Fibroblast of lung (primary cell): ENCODE results near the gene TMEFF2. TPM values are rescaled to one million over a fixed set of nuclear protein-coding genes. Genes with fewer than 3 reads are reported as not detected.
A peak's percentile ranks its signal among the peaks of the same experiment; 100 is the strongest.

Experiments
- DNase-seq, 2 donors: peaks; one replicate each; pipeline versions ENCODE4 v3.0.0 to v3.0.0-alpha.2; 2010; ENCODE audit warnings: low read depth in 2 of 2
- H2AFZ ChIP-seq: 2 replicates; pipeline ENCODE4 v1.5.1; 2012; ENCODE audit warnings: low read length, control low read depth, inconsistent platforms
- H3K27ac ChIP-seq: 2 replicates; pipeline ENCODE4 v1.5.1; 2011; ENCODE audit warnings: low read length, control low read depth; ENCODE audit not compliant: insufficient read depth
- H3K27me3 ChIP-seq: 2 replicates; pipeline ENCODE4 v1.5.1; 2011; ENCODE audit warnings: mild to moderate bottlenecking, low read length; ENCODE audit not compliant: control insufficient read depth, insufficient read depth
- H3K36me3 ChIP-seq: 2 replicates; pipeline ENCODE4 v1.5.1; 2011; ENCODE audit warnings: low read length; ENCODE audit not compliant: control insufficient read depth, insufficient read depth
- H3K4me1 ChIP-seq: 2 replicates; pipeline ENCODE4 v1.5.1; 2011; ENCODE audit warnings: low read length; ENCODE audit not compliant: control insufficient read depth, insufficient read depth; ENCODE audit errors: extremely low read depth
- H3K4me2 ChIP-seq: 2 replicates; pipeline ENCODE4 v1.5.1; 2011; ENCODE audit warnings: low read length, control low read depth; ENCODE audit not compliant: insufficient read depth; ENCODE audit errors: extremely low read depth
- H3K4me3 ChIP-seq, 4 experiments: fragments of 200-600 bp in 1 of 4; sonication (generic) in 1 of 4; replicated peaks in 1 of 4; 2 replicates each; pipeline ENCODE4 v1.5.1; 2011 to 2016; ENCODE audit warnings: low read length in 4 of 4, low read depth in 3 of 4, mild to moderate bottlenecking in 3 of 4, control low read depth in 2 of 4, inconsistent platforms in 1 of 4, mixed read lengths in 1 of 4; ENCODE audit not compliant: insufficient read depth in 1 of 4; ENCODE audit errors: control extremely low read depth in 1 of 4
- H3K79me2 ChIP-seq: 2 replicates; pipeline ENCODE4 v1.5.1; 2012; ENCODE audit warnings: mild to moderate bottlenecking, low read length, inconsistent platforms; ENCODE audit not compliant: control insufficient read depth, insufficient read depth
- H3K9ac ChIP-seq: 2 replicates; pipeline ENCODE4 v1.5.1; 2011; ENCODE audit warnings: mild to moderate bottlenecking, low read length, control low read depth; ENCODE audit not compliant: insufficient read depth
- H3K9me3 ChIP-seq: 2 replicates; pipeline ENCODE4 v1.5.1; 2012; ENCODE audit warnings: low read depth, low read length; ENCODE audit not compliant: control insufficient read depth, insufficient read depth
- H4K20me1 ChIP-seq: 2 replicates; pipeline ENCODE4 v1.5.1; 2011; ENCODE audit warnings: low read length; ENCODE audit not compliant: control insufficient read depth, insufficient read depth; ENCODE audit errors: extremely low read depth
- CTCF ChIP-seq, 2 donors: IDR thresholded peaks in 1 of 2; conservative IDR thresholded peaks in 1 of 2; 1 replicate in 1 of 2; 2 replicates in 1 of 2; pipeline ENCODE4 v1.5.1; 2011 to 2012; ENCODE audit warnings: low read length in 2 of 2, control low read depth in 1 of 2, inconsistent platforms in 1 of 2, low read depth in 1 of 2, mild to moderate bottlenecking in 1 of 2
- EZH2 ChIP-seq: IDR thresholded peaks from 2 replicates; pipeline ENCODE4 v1.5.1; 2012; ENCODE audit warnings: low read length, control low read depth, mild to moderate bottlenecking; ENCODE audit errors: missing control alignments
- polyA plus RNA-seq, 2 donors: library from polyadenylated mRNA; depleted of rRNA in 1 of 2; stranded (reverse) in 1 of 2; unstranded in 1 of 2; fragments of >200 nt; gene quantifications; 2 replicates each; pipeline ENCODE4 v1.2.1, GENCODE V29; 2011 to 2012; ENCODE audit warnings: missing spikeins in 1 of 2
- total RNA-seq: library from RNA; depleted of rRNA; stranded (reverse); fragments of >200 nt; gene quantifications from 2 replicates; pipeline ENCODE4 v1.2.1, GENCODE V29; 2014

TMEFF2 gene
- total and polyA plus RNA-seq, 2 donors (not counting 1 experiment from before 2014, with no cell fraction given), result 0.33 to 0.87 TPM

- H4K20me1 ChIP-seq, result no peaks in the 10 kb centered on the region
- H3K27me3 ChIP-seq, result no peaks in the 10 kb centered on the region
- no peaks in the 10 kb centered on the region for H3K4me1 ChIP-seq
- H3K79me2 ChIP-seq, result no peaks in the 10 kb centered on the region
- no peak overlapping the region for H3K4me2 ChIP-seq
- H3K36me3 ChIP-seq, result no peaks in the 10 kb centered on the region
- DNase-seq, result peak in 1 of 2 donors; percentile 24
- no peaks in the 10 kb centered on the region for H3K9me3 ChIP-seq
- no peak overlapping the region for H3K9ac ChIP-seq
- H2AFZ ChIP-seq, result no peak overlapping the region
- TF ChIP-seq CTCF (conservative IDR thresholded peaks at IDR 0.05 in 1 of 2, IDR thresholded peaks at IDR 0.05 in 1 of 2; ENCODE audit: low read depth in 1 of 2, low read length in 2 of 2) (peak; percentile 8 to 23), EZH2 (no peak)
- H3K4me3 ChIP-seq, result no peak overlapping the region
- no peak overlapping the region for H3K27ac ChIP-seq
These were observed 165.6 kb downstream of the TMEFF2 start for GRCh38 chr2:192029089-192029488.

- no peak for TF ChIP-seq CTCF (conservative IDR thresholded peaks at IDR 0.05 in 1 of 2, IDR thresholded peaks at IDR 0.05 in 1 of 2; ENCODE audit: low read depth in 1 of 2, low read length in 2 of 2)
- TF ChIP-seq EZH2, result no peak
- DNase-seq, result no peak
- H2AFZ ChIP-seq, result no peak overlapping the region
These were observed 168.0 kb downstream of the TMEFF2 start for GRCh38 chr2:192026825-192027120.

GRCh38 chr2:192026059-192026824 is 168.5 kb downstream of the TMEFF2 start:
- no peak overlapping the region for H3K4me3 ChIP-seq
- no peaks in the 10 kb centered on the region for H3K79me2 ChIP-seq
- H3K27ac ChIP-seq, result no peak overlapping the region
- no peaks in the 10 kb centered on the region for H4K20me1 ChIP-seq
- no peak overlapping the region for H3K4me2 ChIP-seq
- no peaks in the 10 kb centered on the region for H3K36me3 ChIP-seq
- H3K27me3 ChIP-seq, result no peaks in the 10 kb centered on the region
- H3K4me1 ChIP-seq, result no peaks in the 10 kb centered on the region
- no peak for TF ChIP-seq EZH2
- no peak for TF ChIP-seq CTCF (conservative IDR thresholded peaks at IDR 0.05 in 1 of 2, IDR thresholded peaks at IDR 0.05 in 1 of 2; ENCODE audit: low read depth in 1 of 2, low read length in 2 of 2)
- no peak overlapping the region for H2AFZ ChIP-seq
- H3K9ac ChIP-seq, result no peak overlapping the region
- H3K9me3 ChIP-seq, result no peaks in the 10 kb centered on the region
- DNase-seq, result peak; percentile 6 to 54

More at GRCh38 chr2:192026825-192027120, 168.0 kb downstream of the TMEFF2 start:
- no peaks in the 10 kb centered on the region for H4K20me1 ChIP-seq
- H3K4me2 ChIP-seq, result no peak overlapping the region
- no peak overlapping the region for H3K4me3 ChIP-seq
- no peaks in the 10 kb centered on the region for H3K79me2 ChIP-seq
- no peak overlapping the region for H3K27ac ChIP-seq
- no peaks in the 10 kb centered on the region for H3K9me3 ChIP-seq
- H3K4me1 ChIP-seq, result no peaks in the 10 kb centered on the region
- H3K9ac ChIP-seq, result no peak overlapping the region
- no peaks in the 10 kb centered on the region for H3K27me3 ChIP-seq
- H3K36me3 ChIP-seq, result no peaks in the 10 kb centered on the region
